GM12891 (cell line): Measurements from ENCODE around the gene NPAS1.

Experiments
- PAX5 ChIP-seq: IDR thresholded peaks from 2 replicates; pipeline ENCODE4 v1.6.1; 2011; ENCODE audit warnings: low read length, moderate library complexity, mild to moderate bottlenecking; ENCODE audit not compliant: insufficient read depth, severe bottlenecking
- POLR2A ChIP-seq: IDR thresholded peaks from 2 replicates; pipeline ENCODE4 v1.6.1; 2011; ENCODE audit warnings: low read depth, low read length, control low read depth
- POLR2AphosphoS5 ChIP-seq: IDR thresholded peaks from 2 replicates; pipeline ENCODE4 v1.6.1; 2011; ENCODE audit warnings: low read depth, low read length, control low read depth
- SPI1 ChIP-seq: IDR thresholded peaks from 2 replicates; pipeline ENCODE4 v1.6.1; 2011; ENCODE audit warnings: low read depth, low read length, control low read depth
- TAF1 ChIP-seq: IDR thresholded peaks from 2 replicates; pipeline ENCODE4 v1.6.1; 2011; ENCODE audit warnings: low read depth, low read length, control low read depth

DNA sequence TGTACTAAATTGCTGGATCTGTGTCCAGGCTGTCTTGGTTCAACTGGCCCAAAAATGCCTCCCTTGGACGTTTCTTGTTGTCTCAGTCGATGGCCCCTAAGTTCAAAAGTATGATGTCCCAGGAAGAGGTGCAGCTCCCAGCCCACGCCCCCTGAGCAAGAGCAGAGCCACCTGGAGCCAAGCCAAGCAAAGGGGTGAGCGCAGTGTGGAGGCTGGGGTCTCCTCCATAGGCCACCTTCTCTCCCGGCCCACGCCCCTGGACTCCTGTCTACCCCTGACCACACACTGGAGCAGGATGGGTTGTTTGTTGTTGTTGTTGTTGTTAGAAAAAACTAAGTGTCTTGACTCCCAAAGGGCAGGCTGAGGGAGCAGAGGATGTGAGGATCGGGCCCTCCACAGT is 26.0 kb upstream of the NPAS1 start:
- no peak for TF ChIP-seq POLR2AphosphoS5
- no peak for TF ChIP-seq SPI1
- no peak for TF ChIP-seq POLR2A
- TF ChIP-seq PAX5, result no peak
- no peak for TF ChIP-seq TAF1
